Rectal smooth muscle tissue (tissue), 1 donor: ENCODE results near the gene OCSTAMP.

ENCODE experiments used
- H3K27ac ChIP-seq: one replicate; pipeline ENCODE4 v1.7.0; 2013; ENCODE audit warnings: low read depth, low read length, inconsistent platforms
- H3K27me3 ChIP-seq: one replicate; pipeline ENCODE4 v1.7.0; 2013; ENCODE audit warnings: low read length; ENCODE audit not compliant: control insufficient read depth, insufficient read depth
- H3K36me3 ChIP-seq: one replicate; pipeline ENCODE4 v1.7.0; 2013; ENCODE audit warnings: low read length; ENCODE audit not compliant: control insufficient read depth, insufficient read depth
- H3K4me1 ChIP-seq: one replicate; pipeline ENCODE4 v1.7.0; 2013; ENCODE audit warnings: low read length; ENCODE audit not compliant: control insufficient read depth, insufficient read depth
- H3K4me3 ChIP-seq: one replicate; pipeline ENCODE4 v1.7.0; 2013; ENCODE audit warnings: low read length
- H3K9ac ChIP-seq: one replicate; pipeline ENCODE4 v1.7.0; 2013; ENCODE audit warnings: low read length

Gene OCSTAMP

DNA sequence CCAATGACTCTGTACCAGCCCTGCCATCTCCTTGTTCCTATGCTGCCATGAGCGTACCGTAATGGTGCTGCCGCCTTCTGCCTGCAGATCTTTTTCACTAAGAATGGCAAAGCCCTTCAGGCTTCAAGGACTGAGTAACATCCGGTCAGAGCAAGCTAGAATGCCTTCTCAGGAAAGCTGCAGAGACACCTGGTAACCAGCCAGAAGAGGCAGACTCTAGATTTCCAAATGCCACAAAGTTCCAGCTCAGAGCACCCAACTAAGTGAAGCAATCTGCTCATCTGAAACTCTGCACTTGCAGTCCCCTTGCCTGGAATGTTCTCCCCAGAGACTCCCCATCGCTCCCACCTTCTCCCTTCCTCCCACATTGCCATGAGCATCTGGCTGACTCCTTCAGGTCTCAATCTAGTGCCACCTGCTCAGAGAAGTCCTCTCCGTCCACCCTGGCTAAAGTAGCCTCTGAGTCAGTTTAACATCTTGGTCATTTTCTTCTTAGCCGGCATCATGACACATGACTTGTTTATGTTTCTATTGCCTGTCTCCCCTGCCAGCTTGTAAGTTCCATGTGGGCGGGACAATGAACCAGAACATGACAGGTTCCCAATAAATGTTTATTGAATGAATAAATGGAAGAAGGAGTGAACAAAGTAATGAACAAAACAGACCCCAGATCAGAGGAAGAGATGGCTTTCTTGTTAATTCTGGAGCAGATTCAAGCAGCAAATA is 6.9 kb upstream of the OCSTAMP start:
- no peak overlapping the region for H3K9ac ChIP-seq
- no peak overlapping the region for H3K27ac ChIP-seq
- H3K27me3 ChIP-seq, result no peaks in the 10 kb centered on the region
- no peak overlapping the region for H3K4me3 ChIP-seq
- H3K4me1 ChIP-seq, result no peaks in the 10 kb centered on the region
- H3K36me3 ChIP-seq, result no peaks in the 10 kb centered on the region

DNA sequence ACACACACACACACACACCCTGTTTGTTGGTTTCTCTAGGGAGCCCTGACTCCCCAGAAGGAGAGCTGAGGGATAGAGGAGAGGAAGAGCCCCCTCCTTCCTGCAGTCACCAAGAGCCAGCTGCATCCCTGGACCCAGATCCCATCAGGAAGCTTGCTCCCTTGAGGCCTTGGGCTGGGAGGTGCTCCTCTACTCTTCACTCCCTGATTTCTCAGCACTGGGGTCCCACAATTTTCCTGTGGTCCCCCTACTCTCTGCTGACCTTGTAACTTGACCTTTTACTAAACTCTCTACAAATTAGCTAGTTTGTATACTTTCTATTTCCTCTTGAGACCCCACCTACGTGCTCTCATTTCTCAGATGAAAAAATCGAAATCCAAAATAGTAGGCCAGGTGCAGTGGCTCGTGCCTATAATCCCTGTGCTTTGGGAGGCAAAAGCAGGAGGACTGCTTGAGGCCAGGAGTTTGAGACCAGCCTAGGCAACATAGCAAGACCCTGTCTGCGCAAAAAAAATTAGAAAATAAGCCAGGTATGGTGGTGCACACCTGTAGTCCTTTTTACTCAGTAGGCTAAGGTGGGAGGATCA is 5.0 kb upstream of the OCSTAMP start:
- H3K27me3 ChIP-seq, result no peaks in the 10 kb centered on the region
- H3K9ac ChIP-seq, result no peak overlapping the region
- H3K36me3 ChIP-seq, result no peaks in the 10 kb centered on the region
- H3K4me3 ChIP-seq, result no peak overlapping the region
- H3K4me1 ChIP-seq, result no peaks in the 10 kb centered on the region
- H3K27ac ChIP-seq, result no peak overlapping the region

DNA sequence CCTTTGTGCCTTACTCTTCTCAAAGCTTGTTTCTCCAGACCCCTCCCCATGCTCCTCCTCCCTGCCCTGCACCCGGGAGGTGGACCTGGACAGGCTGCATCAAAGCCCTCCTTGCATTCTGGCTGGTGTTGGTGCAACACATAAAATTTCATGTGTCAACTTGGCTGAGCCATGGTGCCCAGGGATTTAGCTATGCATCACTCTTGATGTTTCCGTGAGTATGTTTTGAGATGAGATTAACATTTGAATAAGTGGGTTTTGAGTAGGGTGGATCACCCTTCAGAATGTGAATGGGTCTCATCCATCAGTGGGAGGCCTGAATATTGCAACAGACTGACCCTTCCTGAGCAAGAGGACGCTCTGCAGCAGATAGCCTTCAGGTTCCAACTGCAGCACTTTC is 4.4 kb upstream of the OCSTAMP start:
- Histone ChIP-seq H3K27ac (no peak overlapping the region), H3K36me3 (no peaks in the 10 kb centered on the region), H3K9ac (no peak overlapping the region), H3K4me3 (no peak overlapping the region), H3K4me1 (no peaks in the 10 kb centered on the region), H3K27me3 (no peaks in the 10 kb centered on the region)

DNA sequence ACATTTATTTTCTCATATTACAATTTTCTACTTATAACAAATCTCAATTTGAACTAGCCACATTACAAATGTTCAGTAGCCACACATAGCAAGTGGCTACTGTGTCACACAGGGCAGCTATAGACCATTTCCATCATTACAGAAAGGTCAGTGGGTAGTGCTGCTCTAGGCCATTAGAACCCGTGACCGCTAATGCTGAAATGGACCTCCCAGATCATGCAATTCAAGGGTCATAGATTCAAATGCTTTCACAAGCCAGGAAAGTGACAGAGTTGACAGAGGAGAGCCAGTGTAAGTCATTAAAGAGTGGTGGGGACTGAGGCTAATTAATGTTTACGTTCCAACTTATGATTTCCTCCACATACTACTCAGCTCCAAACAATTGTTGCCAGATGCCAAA is 3.5 kb upstream of the OCSTAMP start:
- H3K4me3 ChIP-seq, result no peak overlapping the region
- H3K9ac ChIP-seq, result no peak overlapping the region
- H3K27me3 ChIP-seq, result no peaks in the 10 kb centered on the region
- H3K4me1 ChIP-seq, result no peaks in the 10 kb centered on the region
- no peak overlapping the region for H3K27ac ChIP-seq
- H3K36me3 ChIP-seq, result no peaks in the 10 kb centered on the region

DNA sequence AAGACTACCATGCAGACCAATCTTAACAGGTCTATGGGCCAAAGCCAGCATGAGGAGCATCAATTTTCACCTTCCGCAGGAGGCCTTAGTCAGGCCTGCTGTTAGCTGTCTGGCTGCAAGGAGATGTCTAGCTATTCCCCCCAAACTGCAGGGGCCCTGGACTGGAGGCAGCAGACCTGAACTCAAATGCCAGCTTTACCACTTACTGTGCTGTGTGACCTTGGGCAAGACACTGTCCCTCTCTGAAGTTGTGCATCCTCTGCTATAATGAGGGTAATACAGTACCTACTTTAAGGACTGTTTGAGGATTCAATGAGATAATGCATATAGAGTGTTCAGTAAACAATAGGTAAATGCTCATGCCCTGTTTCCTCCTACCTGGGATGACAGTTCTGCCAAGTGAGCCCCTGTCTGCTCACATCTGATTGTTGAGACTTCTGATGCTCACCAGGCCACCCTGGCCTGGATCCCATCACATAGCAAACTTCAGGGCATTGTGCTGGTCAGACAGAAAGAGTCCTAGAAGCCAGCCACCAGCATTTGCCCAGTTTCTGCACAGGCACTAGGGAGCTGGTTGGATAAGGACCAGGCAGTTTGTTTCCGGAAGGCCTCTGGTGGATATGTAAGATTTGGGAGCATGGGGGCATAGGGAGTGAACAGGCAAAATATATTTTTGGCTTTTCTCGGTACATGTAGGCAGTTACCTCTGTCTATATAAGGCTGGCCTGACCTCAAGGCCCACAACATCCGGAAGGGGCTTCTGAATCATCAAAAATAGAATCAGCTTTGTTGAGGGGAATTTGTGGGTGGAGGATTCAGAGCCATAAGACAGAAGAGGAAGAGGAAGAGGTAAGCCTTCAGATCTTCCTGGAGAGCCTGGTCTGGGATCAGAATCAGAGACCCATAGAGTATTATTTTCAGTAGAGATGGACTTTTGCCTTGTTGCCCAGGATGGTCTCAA is 2.3 kb upstream of the OCSTAMP start:
- Histone ChIP-seq H3K4me3 (no peak overlapping the region), H3K36me3 (no peaks in the 10 kb centered on the region), H3K27me3 (no peaks in the 10 kb centered on the region), H3K4me1 (no peaks in the 10 kb centered on the region), H3K27ac (no peak overlapping the region), H3K9ac (no peak overlapping the region)

DNA sequence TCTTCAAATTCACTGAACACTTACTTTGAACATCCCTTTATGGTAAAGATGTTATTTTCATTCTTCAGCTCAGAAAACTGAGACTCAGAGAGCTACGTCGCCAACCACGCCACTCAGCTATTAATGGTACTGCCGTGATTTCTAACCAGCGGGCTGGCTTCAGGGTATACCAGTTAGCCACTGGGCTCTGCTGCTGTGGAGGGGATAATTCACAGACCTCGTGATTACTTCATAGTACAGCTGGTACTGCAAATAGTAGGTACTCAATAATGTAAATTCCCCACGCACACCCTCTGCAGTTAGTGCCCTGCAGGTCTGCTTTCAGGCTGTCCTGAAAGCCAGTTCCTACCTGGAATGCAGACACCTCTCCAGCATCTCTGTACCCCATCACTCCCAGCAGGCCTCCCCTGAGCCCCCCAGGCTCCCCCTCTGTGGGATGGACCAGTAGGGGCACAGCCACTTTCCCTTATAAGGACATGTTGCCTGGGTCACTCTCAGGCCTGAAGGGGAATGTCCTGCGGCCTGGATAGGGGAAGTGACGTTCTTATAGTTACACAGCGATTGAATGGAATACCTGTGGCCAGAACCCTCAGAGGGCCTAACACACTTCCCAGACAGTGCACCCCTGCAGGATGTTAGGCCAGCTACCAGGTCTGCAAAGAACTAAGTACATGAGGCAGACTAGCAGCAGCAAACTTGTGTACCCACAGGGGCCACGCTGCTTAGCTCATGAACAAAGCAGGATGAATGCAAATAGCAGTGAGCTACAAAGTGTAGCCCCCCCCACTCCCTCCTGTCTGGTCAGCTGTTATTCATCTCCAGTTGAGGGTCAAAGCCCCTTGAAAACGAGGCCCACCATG is 1.3 kb upstream of the OCSTAMP start:
- no peaks in the 10 kb centered on the region for H3K36me3 ChIP-seq
- H3K27ac ChIP-seq, result no peak overlapping the region
- no peak overlapping the region for H3K4me3 ChIP-seq
- H3K27me3 ChIP-seq, result no peaks in the 10 kb centered on the region
- no peak overlapping the region for H3K9ac ChIP-seq
- H3K4me1 ChIP-seq, result no peaks in the 10 kb centered on the region

DNA sequence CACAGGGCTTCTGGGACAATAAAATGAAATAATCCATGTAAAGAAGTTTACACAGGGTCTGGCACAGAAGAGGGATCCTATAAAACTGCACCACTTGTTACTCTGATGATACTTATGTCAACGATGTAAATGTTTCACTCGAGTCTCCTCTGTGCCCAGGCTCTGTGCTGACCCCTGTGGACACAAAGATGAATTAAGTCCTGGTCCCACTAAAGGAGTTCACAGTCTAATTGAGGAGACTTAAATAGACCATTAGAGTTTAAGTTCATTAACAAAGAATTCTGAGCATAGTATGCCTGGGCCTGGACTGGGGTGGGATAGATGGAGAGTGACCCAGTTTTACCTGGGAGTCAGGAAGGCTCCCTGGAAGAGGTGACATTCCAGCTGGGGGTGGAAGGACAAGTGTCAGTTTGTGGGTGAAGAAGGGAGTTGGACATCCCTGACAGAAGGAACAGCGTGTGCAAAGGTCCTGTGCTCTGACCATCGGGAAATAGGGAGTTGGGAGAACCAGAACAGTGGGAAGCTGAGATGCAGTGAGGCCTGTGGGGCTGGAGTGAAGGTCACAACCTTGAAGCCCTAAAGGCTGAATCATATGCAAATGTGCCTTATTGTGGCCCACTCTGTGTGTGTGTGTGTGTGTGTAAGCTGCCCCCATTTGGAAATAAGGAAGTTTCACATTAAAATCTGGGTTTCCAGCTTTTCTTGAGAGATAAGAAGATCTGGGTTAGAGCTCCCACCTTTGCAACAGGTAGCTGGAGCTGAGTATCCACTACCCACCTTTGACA is 1.1 kb downstream of the OCSTAMP start:
- no peak overlapping the region for H3K4me3 ChIP-seq
- no peaks in the 10 kb centered on the region for H3K4me1 ChIP-seq
- no peak overlapping the region for H3K9ac ChIP-seq
- H3K36me3 ChIP-seq, result no peaks in the 10 kb centered on the region
- no peaks in the 10 kb centered on the region for H3K27me3 ChIP-seq
- no peak overlapping the region for H3K27ac ChIP-seq

DNA sequence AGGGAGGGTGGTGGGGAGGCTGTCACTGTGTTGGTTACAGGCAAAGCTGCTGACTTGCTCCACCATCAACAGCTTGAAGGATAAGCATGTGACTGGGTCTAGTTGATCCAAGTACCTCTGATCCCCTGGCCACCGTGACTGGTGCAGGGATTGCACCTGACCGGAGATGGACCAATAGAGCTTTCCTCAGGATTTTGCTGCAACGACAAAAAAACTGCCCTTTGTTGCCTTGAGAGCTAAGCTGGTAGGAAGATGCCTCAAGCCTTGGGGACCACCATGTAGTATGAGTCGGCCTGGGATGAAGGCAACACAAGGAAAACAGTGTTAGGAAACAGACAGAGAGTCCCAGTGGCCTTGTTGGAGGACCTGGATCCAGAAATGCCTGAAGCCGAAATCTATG is 1.8 kb downstream of the OCSTAMP start:
- H3K27me3 ChIP-seq, result no peaks in the 10 kb centered on the region

DNA sequence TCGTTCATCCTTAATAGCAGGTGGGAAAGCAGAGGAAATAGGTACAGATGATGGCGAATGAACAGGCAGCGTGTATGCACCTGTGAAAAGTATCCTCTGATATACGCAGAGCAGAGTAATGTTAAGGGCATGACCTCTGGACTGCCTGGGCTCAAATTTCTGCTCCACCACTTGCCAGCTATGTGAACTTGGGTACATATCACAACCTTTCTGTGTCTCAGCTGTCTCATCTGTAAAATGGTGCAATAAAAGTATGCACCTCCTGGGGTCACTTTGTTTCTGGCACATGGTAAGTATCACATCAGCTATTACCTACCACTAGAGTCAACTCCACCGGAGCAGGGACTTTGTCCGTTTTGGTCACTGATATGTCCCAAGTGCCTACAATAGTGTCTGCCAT is 2.5 kb downstream of the OCSTAMP start:
- Histone ChIP-seq H3K36me3 (no peaks in the 10 kb centered on the region), H3K4me3 (no peak overlapping the region), H3K27me3 (no peaks in the 10 kb centered on the region), H3K9ac (no peak overlapping the region), H3K27ac (no peak overlapping the region), H3K4me1 (no peaks in the 10 kb centered on the region)

More for the DNA sequence above, 1.8 kb downstream of the OCSTAMP start:
- Histone ChIP-seq H3K4me1 (no peaks in the 10 kb centered on the region), H3K4me3 (no peak overlapping the region), H3K9ac (no peak overlapping the region), H3K36me3 (no peaks in the 10 kb centered on the region), H3K27ac (no peak overlapping the region)

DNA sequence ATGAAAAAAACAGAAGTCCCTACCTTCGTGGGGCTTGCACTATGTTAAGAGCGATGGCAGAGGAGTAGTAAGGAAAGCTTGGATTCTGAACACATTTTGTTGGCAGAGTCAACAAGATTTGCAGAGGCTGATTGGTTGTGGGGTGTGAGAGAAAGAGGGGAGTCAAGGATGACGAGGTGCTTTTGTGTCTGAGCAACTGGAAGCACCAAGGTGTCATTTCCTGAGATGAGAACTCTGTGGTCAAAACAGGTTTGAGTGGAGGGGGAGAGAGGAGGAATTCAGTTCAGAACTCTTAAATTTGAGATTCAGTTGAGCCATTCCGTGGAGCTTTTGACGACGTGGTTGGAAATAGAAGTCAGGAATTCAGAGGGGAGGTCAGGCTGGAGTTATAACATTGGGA is 3.5 kb downstream of the OCSTAMP start:
- Histone ChIP-seq H3K36me3 (no peaks in the 10 kb centered on the region), H3K27me3 (no peaks in the 10 kb centered on the region), H3K4me3 (no peak overlapping the region), H3K27ac (no peak overlapping the region), H3K9ac (no peak overlapping the region), H3K4me1 (no peaks in the 10 kb centered on the region)

DNA sequence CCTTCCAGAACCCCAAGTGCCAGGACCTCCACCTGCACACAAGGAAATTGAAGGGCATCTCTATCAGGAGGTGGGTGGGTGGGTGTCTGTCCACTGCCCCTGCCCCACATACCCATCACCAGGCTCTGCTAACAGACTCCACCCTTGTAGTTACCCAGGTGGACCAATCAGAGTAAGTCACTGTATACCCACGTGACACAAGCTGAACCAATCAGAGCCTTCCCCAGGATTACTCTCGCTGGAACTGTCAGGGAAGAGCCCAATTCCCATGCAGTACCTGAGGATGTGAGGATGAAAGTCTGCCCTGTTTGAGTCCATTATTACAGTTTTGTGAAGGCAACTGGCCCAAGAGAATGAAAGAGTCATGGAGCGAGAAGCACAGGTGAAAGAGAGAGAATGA is 4.2 kb downstream of the OCSTAMP start:
- no peaks in the 10 kb centered on the region for H3K36me3 ChIP-seq
- no peaks in the 10 kb centered on the region for H3K4me1 ChIP-seq
- H3K27ac ChIP-seq, result no peak overlapping the region
- H3K9ac ChIP-seq, result no peak overlapping the region
- no peak overlapping the region for H3K4me3 ChIP-seq
- H3K27me3 ChIP-seq, result no peaks in the 10 kb centered on the region
